HCT116 (cell line): ENCODE measurements around the gene EIPR1. TPM values are rescaled to one million over a fixed set of nuclear protein-coding genes. Genes with fewer than 3 reads are reported as not detected.

Experiments used
- ATAC-seq: fragments of 200-7000 bp; cut with Tn5 transposase; 2 replicates; pipeline ENCODE4 v1.9.1; 2020; ENCODE audit warnings: mild to moderate bottlenecking, moderate library complexity
- BruUV-seq: library from RNA; stranded (reverse); fragments of 400-500 nt; replicated peaks from 2 replicates; lab custom pipeline; 2021; lab: Mats Ljungman, UMichigan
- CTCF ChIA-PET: fragments of 300-600 bp; sonication (Branson Sonifier 250); formaldehyde crosslinking; loops from one replicate; lab custom pipeline; 2021; ENCODE audit warnings: antibody characterized with exemption; lab: Charles Lee
- POLR2A ChIA-PET: fragments of 300-600, 350-600 bp; sonication (Branson Sonifier 250); formaldehyde crosslinking; loops from one replicate; lab custom pipeline; 2021; ENCODE audit warnings: antibody characterized with exemption; lab: Charles Lee
- RAD21 ChIA-PET, 2 experiments: fragments of 300-600 bp; sonication (Branson Sonifier 250); formaldehyde crosslinking; loops; one replicate each; lab custom pipeline; 2023; ENCODE audit warnings: low total read pairs in 2 of 2; ENCODE audit not compliant: uncharacterized antibody in 2 of 2, unreplicated experiment in 2 of 2, low non-redundant PET in 1 of 2; lab: Charles Lee
- DNase-seq: peaks from one replicate; pipeline ENCODE4 v3.0.0-alpha.2; 2010; ENCODE audit warnings: low read depth, low spot score
- H2AFZ ChIP-seq: fragments of 200-600 bp; shearing (Covaris generic), sonication (generic); 2 replicates; pipeline ENCODE4 v1.6.1; 2017; ENCODE audit warnings: low read depth, mixed run types, mixed read lengths, antibody characterized with exemption, low read length; ENCODE audit not compliant: poor library complexity, severe bottlenecking
- H3K27ac ChIP-seq: 2 replicates; pipeline ENCODE4 v1.5.1; 2012; ENCODE audit warnings: low read depth, low read length
- H3K27me3 ChIP-seq: fragments of 200-600 bp; sonication (generic); 2 replicates; pipeline ENCODE4 v1.6.1; 2016; ENCODE audit warnings: mixed run types, low read length, mixed read lengths; ENCODE audit not compliant: insufficient read depth
- H3K36me3 ChIP-seq, 2 experiments: fragments of 200-500 bp in 1 of 2; fragments of 200-600 bp in 1 of 2; sonication (Bioruptor generic) in 1 of 2; sonication (generic) in 1 of 2; 2 replicates each; pipeline versions ENCODE4 v1.5.1 to v1.6.1; 2014 to 2016; ENCODE audit warnings: low read length in 2 of 2, inconsistent platforms in 1 of 2, mixed read lengths in 1 of 2, mixed run types in 1 of 2; ENCODE audit not compliant: insufficient read depth in 2 of 2, control insufficient read depth in 1 of 2
- H3K4me1 ChIP-seq, 2 experiments: fragments of 200-600 bp in 1 of 2; sonication (generic) in 1 of 2; 2 replicates each; pipeline versions ENCODE4 v1.5.1 to v1.6.1; 2012 to 2017; ENCODE audit warnings: low read length in 2 of 2, inconsistent platforms in 1 of 2, mild to moderate bottlenecking in 1 of 2, mixed read lengths in 1 of 2, mixed run types in 1 of 2, moderate library complexity in 1 of 2; ENCODE audit not compliant: insufficient read depth in 2 of 2, control insufficient read depth in 1 of 2
- H3K4me2 ChIP-seq: fragments of 200-600 bp; sonication (generic); 2 replicates; pipeline ENCODE4 v1.6.1; 2017; ENCODE audit warnings: mixed run types, low read length, mixed read lengths
- H3K4me3 ChIP-seq, 2 experiments: fragments of 200-600 bp in 1 of 2; sonication (generic) in 1 of 2; replicated peaks in 1 of 2; 2 replicates each; pipeline ENCODE4 v1.5.1; 2011 to 2016; ENCODE audit warnings: low read length in 2 of 2, control low read depth in 1 of 2, low read depth in 1 of 2, mild to moderate bottlenecking in 1 of 2, mixed read lengths in 1 of 2, mixed run types in 1 of 2
- H3K79me2 ChIP-seq: fragments of 200-600 bp; sonication (generic); 2 replicates; pipeline ENCODE4 v1.6.1; 2017; ENCODE audit warnings: mild to moderate bottlenecking, mixed run types, low read length, moderate library complexity, mixed read lengths; ENCODE audit not compliant: insufficient read depth
- H3K9ac ChIP-seq: fragments of 200-600 bp; sonication (generic); 2 replicates; pipeline ENCODE4 v1.6.1; 2016; ENCODE audit warnings: low read length, mixed read lengths
- H3K9me2 ChIP-seq: fragments of 200-600 bp; sonication (generic), shearing (Covaris generic); 2 replicates; pipeline ENCODE4 v1.6.1; 2017; ENCODE audit warnings: mixed run types, mild to moderate bottlenecking, moderate library complexity; ENCODE audit not compliant: insufficient read depth
- H3K9me3 ChIP-seq, 2 experiments: fragments of 200-500 bp in 1 of 2; fragments of 200-600 bp in 1 of 2; sonication (Bioruptor generic) in 1 of 2; sonication (generic) in 1 of 2; 2 replicates each; pipeline ENCODE4 v1.6.1; 2014 to 2017; ENCODE audit warnings: low read length in 2 of 2, mixed read lengths in 2 of 2, inconsistent platforms in 1 of 2, low read depth in 1 of 2, mild to moderate bottlenecking in 1 of 2, mixed run types in 1 of 2, moderate library complexity in 1 of 2; ENCODE audit not compliant: control insufficient read depth in 1 of 2, insufficient read depth in 1 of 2
- H4K20me1 ChIP-seq: fragments of 200-600 bp; sonication (generic), shearing (Covaris generic); 2 replicates; pipeline ENCODE4 v1.6.1; 2017; ENCODE audit warnings: mixed run types, mild to moderate bottlenecking, moderate library complexity; ENCODE audit not compliant: insufficient read depth
- ATF3 ChIP-seq: IDR thresholded peaks from 2 replicates; pipeline ENCODE4 v1.6.1; 2012
- CEBPB ChIP-seq: IDR thresholded peaks from 2 replicates; pipeline ENCODE4 v1.6.1; 2012; ENCODE audit warnings: low read depth
- CTCF ChIP-seq, 3 experiments: fragments of 200-600 bp in 1 of 3; sonication (generic) in 1 of 3; IDR thresholded peaks in 2 of 3; conservative IDR thresholded peaks in 1 of 3; 2 replicates each; pipeline ENCODE4 v1.5.1; 2012 to 2017; ENCODE audit warnings: low read depth in 2 of 3, low read length in 2 of 3, antibody characterized with exemption in 1 of 3, borderline replicate concordance in 1 of 3, control low read depth in 1 of 3, mild to moderate bottlenecking in 1 of 3, mixed read lengths in 1 of 3, mixed run types in 1 of 3, moderate library complexity in 1 of 3; ENCODE audit not compliant: insufficient read depth in 1 of 3
- EGR1 ChIP-seq: IDR thresholded peaks from 2 replicates; pipeline ENCODE4 v1.6.1; 2012; ENCODE audit warnings: low read depth
- EZH2 ChIP-seq: fragments of 200-600 bp; sonication (generic); IDR thresholded peaks from 2 replicates; pipeline ENCODE4 v1.6.1; 2017; ENCODE audit warnings: antibody characterized with exemption, mixed run types
- FOSL1 ChIP-seq: IDR thresholded peaks from 2 replicates; pipeline ENCODE4 v1.6.1; 2012; ENCODE audit warnings: low read depth
- JUND ChIP-seq: IDR thresholded peaks from 2 replicates; pipeline ENCODE4 v1.6.1; 2012
- RAD21 ChIP-seq: IDR thresholded peaks from 2 replicates; pipeline ENCODE4 v1.6.1; 2012; ENCODE audit warnings: low read depth, mild to moderate bottlenecking
- SP1 ChIP-seq: IDR thresholded peaks from 2 replicates; pipeline ENCODE4 v1.6.1; 2012; ENCODE audit warnings: low read depth
- TCF7L2 ChIP-seq: IDR thresholded peaks from 2 replicates; pipeline ENCODE4 v1.7.0; 2011; ENCODE audit warnings: borderline replicate concordance, inconsistent platforms; ENCODE audit not compliant: insufficient read depth, insufficient read length; ENCODE audit errors: extremely low read depth
- ZFX ChIP-seq: fragments of 450-650 bp; IDR thresholded peaks from 2 replicates; pipeline ENCODE4 v1.6.1; 2017
- intact Hi-C: fragments of 100-400 bp; cut with micrococcal nuclease; formaldehyde crosslinking; loops from 2 replicates; pipeline ENCODE4 v1.10.0; 2022
- total RNA-seq: library from RNA; stranded (reverse); gene quantifications from one replicate; pipeline ENCODE4 v1.2.1, GENCODE V29; 2021; ENCODE audit not compliant: unreplicated experiment

The EIPR1 gene
- total RNA-seq, 1 experiment from 2014 or later, result 36.9 TPM

- RAD21 ChIA-PET, result no interaction called here
- Histone ChIP-seq H4K20me1 (no peaks in the 10 kb centered on the region), H3K4me2 (no peak overlapping the region), H3K4me3 (no peak overlapping the region), H3K79me2 (no peaks in the 10 kb centered on the region), H3K27me3 (no peaks in the 10 kb centered on the region), H3K4me1 (no peaks in the 10 kb centered on the region), H3K9me2 (no peaks in the 10 kb centered on the region), H3K27ac (no peak overlapping the region), H3K9ac (no peak overlapping the region), H2AFZ (no peak overlapping the region), H3K36me3 (no peaks in the 10 kb centered on the region; a peak in 1 of 4 replicates), H3K9me3 (no peaks in the 10 kb centered on the region)
- TF ChIP-seq CTCF (IDR thresholded peaks at IDR 0.05 in 2 of 3, conservative IDR thresholded peaks at IDR 0.05 in 1 of 3; ENCODE audit: borderline replicate concordance in 1 of 3, insufficient read depth in 1 of 3, low read depth in 2 of 3, low read length in 2 of 3), result no peak
- TF ChIP-seq EZH2, result no peak
- TF ChIP-seq JUND, result no peak
- TF ChIP-seq RAD21, result no peak
- TF ChIP-seq ATF3, result no peak
- TF ChIP-seq SP1, result no peak
- no peak for TF ChIP-seq EGR1
- no peak for TF ChIP-seq TCF7L2
- TF ChIP-seq ZFX, result no peak
- TF ChIP-seq CEBPB, result no peak
- no peak for TF ChIP-seq FOSL1
- BruUV-seq, result no TSS peak
- intact Hi-C loops, result no loop called here
- DNase-seq, result no peak
- CTCF ChIA-PET, result no interaction called here
- no peak for ATAC-seq
- POLR2A ChIA-PET, result no interaction called here
These were observed 168.4 kb downstream of the EIPR1 start for GRCh38 chr2:3209258-3209657.
